ENCODE measurements around the gene LTK. TPM values are rescaled to one million over a fixed set of nuclear protein-coding genes. Genes with fewer than 3 reads are reported as not detected.
A peak's percentile ranks its signal among the peaks of the same experiment; 100 is the strongest.

The LTK gene
- total RNA-seq, 1 experiment from 2014 or later = 5.4 TPM

GRCh38 chr15:41493902-41494189, 19.8 kb downstream of the LTK start:
- Histone ChIP-seq H3K9me3 (ENCODE audit: low read depth, low read length, poor library complexity, severe bottlenecking) (no peaks in the 10 kb centered on the region), H3K27me3 (replicated peaks; ENCODE audit: insufficient read depth, low read depth, low read length, poor library complexity) (no peaks in the 10 kb centered on the region), H3K4me3 (ENCODE audit: low read depth, low read length, poor library complexity, severe bottlenecking) (peak overlapping the region; percentile 53), H3K27ac (ENCODE audit: low read depth, low read length, poor library complexity, severe bottlenecking) (no peak overlapping the region), H3K36me3 (ENCODE audit: insufficient read depth, low read length, poor library complexity, severe bottlenecking) (no peaks in the 10 kb centered on the region), H3K4me1 (ENCODE audit: insufficient read depth, low read length, poor library complexity, severe bottlenecking) (peaks cover 14% of the 10 kb centered on the region)
- DNase-seq (ENCODE audit: low spot score) = no peak
- POLR2A ChIA-PET (ENCODE audit: low non-redundant PET) = no interaction called here
- intact Hi-C loops (cut with micrococcal nuclease; ENCODE audit: unreplicated experiment) = no loop called here
- no TSS peak for BruUV-seq (replicated peaks)
- CTCF ChIA-PET = interaction anchor here (0.5 kb wide), 1 partner anchor 85 kb away, joined by 5 read pairs; no protein-coding TSS in a partner anchor
- TF ChIP-seq CTCF (conservative IDR thresholded peaks at IDR 0.05; ENCODE audit: low read depth, low read length) = no peak
- TF ChIP-seq EZH2 (IDR thresholded peaks at IDR 0.05; ENCODE audit: borderline replicate concordance, low read depth, low read length, poor library complexity, severe bottlenecking) = no peak

- POLR2A ChIA-PET (ENCODE audit: low non-redundant PET) = no interaction called here
- peak within 1 kb of the TSS; percentile 53 for H3K4me3 ChIP-seq (ENCODE audit: low read depth, low read length, poor library complexity, severe bottlenecking)
- BruUV-seq (replicated peaks) = no TSS peak
- no peak for TF ChIP-seq CTCF (conservative IDR thresholded peaks at IDR 0.05; ENCODE audit: low read depth, low read length)
- no peak for TF ChIP-seq EZH2 (IDR thresholded peaks at IDR 0.05; ENCODE audit: borderline replicate concordance, low read depth, low read length, poor library complexity, severe bottlenecking)
- DNase-seq (ENCODE audit: low spot score) = peak; percentile 94
- CTCF ChIA-PET = interaction anchor here (0.5 kb wide), 1 partner anchor 86 kb away, joined by 5 read pairs; no protein-coding TSS in a partner anchor
- H3K27me3 ChIP-seq (replicated peaks; ENCODE audit: insufficient read depth, low read depth, low read length, poor library complexity) = no peaks in the 10 kb centered on the region
- H3K27ac ChIP-seq (ENCODE audit: low read depth, low read length, poor library complexity, severe bottlenecking) = peak within 1 kb of the TSS; percentile 88
- H3K36me3 ChIP-seq (ENCODE audit: insufficient read depth, low read length, poor library complexity, severe bottlenecking) = no peaks in the 10 kb centered on the region
- no peaks in the 10 kb centered on the region for H3K9me3 ChIP-seq (ENCODE audit: low read depth, low read length, poor library complexity, severe bottlenecking)
- peaks cover 10% of the 10 kb centered on the region for H3K4me1 ChIP-seq (ENCODE audit: insufficient read depth, low read length, poor library complexity, severe bottlenecking)
- intact Hi-C loops (cut with micrococcal nuclease; ENCODE audit: unreplicated experiment) = no loop called here
These were observed 20.3 kb downstream of the LTK start, which contains the start of gene ITPKA for GRCh38 chr15:41493205-41493901. ITPKA (plus strand) TSS chr15:41493874; CDS start chr15:41493928, 54 bp downstream.

GRCh38 chr15:41492597-41493204, 20.9 kb downstream of the LTK start:
- H3K27ac ChIP-seq (ENCODE audit: low read depth, low read length, poor library complexity, severe bottlenecking) = peak overlapping the region; percentile 88
- BruUV-seq (replicated peaks) = TSS peak; percentile 51
- intact Hi-C loops (cut with micrococcal nuclease; ENCODE audit: unreplicated experiment) = no loop called here

More at GRCh38 chr15:41492597-41493204, 20.9 kb downstream of the LTK start:
- Histone ChIP-seq H3K27me3 (replicated peaks; ENCODE audit: insufficient read depth, low read depth, low read length, poor library complexity) (no peaks in the 10 kb centered on the region), H3K4me1 (ENCODE audit: insufficient read depth, low read length, poor library complexity, severe bottlenecking) (peaks cover 10% of the 10 kb centered on the region), H3K36me3 (ENCODE audit: insufficient read depth, low read length, poor library complexity, severe bottlenecking) (no peaks in the 10 kb centered on the region), H3K9me3 (ENCODE audit: low read depth, low read length, poor library complexity, severe bottlenecking) (no peaks in the 10 kb centered on the region), H3K4me3 (ENCODE audit: low read depth, low read length, poor library complexity, severe bottlenecking) (peak overlapping the region; percentile 53)
- no peak for DNase-seq (ENCODE audit: low spot score)
- POLR2A ChIA-PET (ENCODE audit: low non-redundant PET) = no interaction called here
- TF ChIP-seq CTCF (conservative IDR thresholded peaks at IDR 0.05; ENCODE audit: low read depth, low read length) (no peak), EZH2 (IDR thresholded peaks at IDR 0.05; ENCODE audit: borderline replicate concordance, low read depth, low read length, poor library complexity, severe bottlenecking) (no peak)
- CTCF ChIA-PET = no interaction called here
